Kidney capillary endothelial cell (primary cell): ENCODE results near the gene RAPGEF6.
A peak's percentile ranks its signal among the peaks of the same experiment; 100 is the strongest.
"Not testable (repeated sequence)": the region's sequence is repeated elsewhere in the genome, so short reads cannot be mapped to it uniquely, and the experiment has no call there.

Experiments used
- DNase-seq: peaks from one replicate; pipeline ENCODE4 v3.0.0-alpha.2; 2018; ENCODE audit warnings: low spot score

Gene RAPGEF6

GRCh38 chr5:131634996-131635683 lies at the start of gene RAPGEF6:
Gene RAPGEF6, minus strand, starts transcription at chr5:131635229. Its CDS starts 199 bp downstream, at chr5:131635030.
- DNase-seq = peak; percentile 99

DNA sequence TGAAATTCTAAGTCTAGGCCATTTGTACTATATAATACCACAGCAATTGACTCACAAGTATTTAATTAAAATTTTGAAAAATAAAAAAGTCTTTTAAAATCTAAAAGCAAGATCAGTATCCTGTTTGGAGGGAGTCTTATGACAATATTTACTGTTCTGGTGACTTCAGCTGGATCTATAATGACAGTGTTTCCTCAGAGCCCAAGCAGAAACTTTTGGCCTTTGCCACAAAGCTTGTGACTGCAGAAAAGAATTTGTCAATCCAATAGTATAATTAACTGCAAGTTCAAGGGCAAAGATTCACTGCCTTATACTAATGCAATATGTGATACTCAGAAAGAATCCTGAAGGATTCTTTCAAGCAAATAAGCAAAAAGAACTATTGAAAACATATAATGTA lies 49.6 kb upstream of the RAPGEF6 start:
- no peak for DNase-seq

DNA sequence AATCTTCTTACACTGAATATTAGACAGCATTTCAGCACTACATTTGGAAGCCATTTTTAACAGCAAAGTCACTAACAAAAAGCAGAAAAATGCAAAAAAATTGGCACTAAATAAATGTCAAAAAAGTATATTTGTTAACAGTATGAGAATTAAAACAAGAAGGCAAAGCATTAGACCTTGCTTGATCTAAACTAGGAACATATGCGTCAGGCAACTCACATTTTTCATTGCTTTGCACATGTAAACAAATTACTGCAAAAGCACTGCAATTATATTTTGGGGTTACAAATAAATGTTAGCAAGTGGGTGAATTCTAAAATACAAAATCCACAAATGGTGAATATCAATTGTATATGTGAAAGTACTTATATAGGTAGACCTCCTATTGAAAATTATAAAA lies 49.0 kb upstream of the RAPGEF6 start:
- DNase-seq = no peak

GRCh38 chr5:131682826-131683225 lies 47.8 kb upstream of the RAPGEF6 start:
- no peak for DNase-seq

DNA sequence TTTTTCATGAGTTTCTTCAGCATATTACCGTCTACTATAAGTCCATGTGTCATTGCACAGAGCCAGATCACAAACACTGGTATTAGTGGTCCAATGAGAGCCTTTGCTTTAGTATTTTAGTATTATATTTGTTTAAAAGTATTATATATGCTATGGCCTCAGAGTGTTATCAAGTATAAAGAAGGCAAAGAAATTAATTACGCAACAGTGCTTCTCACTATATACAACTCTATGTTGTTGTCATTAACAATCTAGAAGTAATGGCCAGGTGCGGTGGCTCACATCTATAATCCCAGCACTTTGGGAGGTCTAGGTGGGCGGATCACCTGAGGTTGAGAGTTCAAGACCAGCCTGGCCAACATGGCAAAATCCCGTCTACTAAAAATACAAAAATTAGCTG lies 47.1 kb upstream of the RAPGEF6 start:
- no peak for DNase-seq

DNA sequence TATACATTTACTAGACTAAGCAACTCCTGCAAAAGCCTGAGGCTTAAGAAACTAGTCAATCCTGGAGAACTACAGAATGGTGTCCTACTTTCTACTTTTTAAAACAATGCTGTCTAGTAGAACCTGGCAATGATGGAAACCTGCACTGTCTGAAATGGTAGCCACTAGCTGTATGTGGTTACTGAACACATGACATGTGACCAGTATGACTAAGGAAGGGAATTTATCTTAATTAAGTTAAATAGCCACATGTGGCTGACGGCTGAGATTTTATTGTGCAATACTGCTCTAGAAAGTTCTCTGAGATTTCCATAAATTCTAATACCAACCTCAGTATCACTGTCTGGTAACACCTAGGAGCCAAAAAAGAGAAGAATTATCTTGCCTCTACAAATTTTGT lies 44.9 kb upstream of the RAPGEF6 start:
- DNase-seq = no peak

DNA sequence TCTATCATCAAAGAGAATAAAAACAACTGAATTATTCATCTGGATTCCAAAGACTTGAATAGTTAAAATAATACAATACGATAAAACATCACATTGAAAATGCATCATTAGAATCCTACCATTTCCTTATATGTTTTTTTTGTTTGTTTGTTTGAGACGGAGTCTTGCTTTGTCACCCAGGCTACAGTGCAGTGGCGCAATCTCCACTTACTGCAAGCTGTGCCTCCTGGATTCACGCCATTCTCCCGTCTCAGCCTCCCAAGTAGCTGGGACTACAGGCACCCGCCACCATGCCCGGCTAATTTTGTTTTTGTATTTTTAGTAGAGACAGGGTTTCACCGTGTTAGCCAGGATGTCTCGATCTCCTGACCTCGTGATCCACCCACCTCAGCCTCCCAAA lies 43.2 kb upstream of the RAPGEF6 start:
- not testable (repeated sequence) for DNase-seq

DNA sequence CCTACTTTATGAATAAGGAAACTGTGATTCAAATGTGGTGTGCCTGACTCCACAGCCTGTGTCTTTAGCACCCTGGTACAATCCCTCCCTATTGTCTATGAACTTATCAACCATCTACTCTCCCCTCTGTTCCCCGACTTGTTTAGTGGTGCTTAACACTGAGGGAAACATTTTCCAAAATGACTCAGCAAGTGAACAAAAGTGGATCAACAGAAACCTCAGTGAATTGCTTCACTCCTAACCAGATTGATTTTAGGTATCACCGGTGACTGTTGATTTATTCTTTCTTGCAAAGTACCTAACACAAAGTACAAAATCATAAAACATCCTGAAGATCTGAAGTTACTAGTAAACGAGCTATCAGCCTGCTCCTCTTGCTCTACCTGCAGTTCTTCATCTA lies 42.1 kb upstream of the RAPGEF6 start:
- DNase-seq = no peak

DNA sequence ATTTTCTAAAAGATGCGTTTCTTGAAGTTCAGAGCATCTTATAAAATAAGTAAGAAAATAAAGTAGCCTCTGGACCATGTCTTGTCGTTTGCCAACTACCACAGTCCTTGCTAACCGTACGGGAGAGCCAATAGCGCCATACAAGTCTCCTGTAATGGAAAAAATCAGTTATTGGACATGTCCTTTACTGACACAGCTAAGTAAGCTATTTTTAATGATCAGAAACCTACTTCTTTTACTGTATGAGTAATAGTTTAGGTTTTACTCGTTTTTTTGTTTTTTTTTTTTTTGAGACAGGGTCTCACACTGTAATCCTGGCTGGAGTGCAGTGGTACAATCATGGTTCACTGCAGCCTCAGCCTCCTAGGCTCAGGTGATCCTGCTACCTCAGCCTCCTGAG lies 37.7 kb upstream of the RAPGEF6 start:
- no peak for DNase-seq

DNA sequence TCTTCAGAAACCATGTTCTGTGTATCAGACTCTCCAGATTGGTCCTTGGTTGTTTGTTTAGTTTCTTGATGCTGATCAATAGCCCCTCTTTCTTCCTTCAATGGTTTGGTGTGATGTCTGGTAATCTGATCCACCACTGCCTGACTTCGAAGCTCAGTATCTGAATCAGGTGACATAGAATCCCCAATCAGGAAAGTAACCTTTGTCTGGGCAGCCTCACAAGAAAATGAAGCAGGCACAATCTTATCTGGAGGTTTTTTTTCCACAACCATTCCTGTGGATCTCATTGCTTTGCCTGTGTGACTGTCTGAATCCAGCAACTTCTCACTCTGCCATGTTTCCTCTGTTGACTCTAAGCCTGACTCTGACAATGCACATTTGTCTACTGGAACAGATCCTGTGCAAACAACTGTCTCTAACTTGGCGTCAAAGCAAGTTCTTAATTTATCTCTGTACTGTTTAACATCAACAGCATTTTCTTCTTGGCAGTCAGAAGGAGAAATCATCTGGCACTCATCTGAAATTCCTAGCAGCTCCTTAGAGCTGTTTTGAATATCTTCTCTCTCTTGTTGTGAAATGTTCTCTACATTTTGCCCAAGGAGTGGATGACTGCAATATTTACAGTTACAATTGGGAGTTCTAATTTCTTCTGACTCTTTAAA lies 37.1 kb upstream of the RAPGEF6 start:
- no peak for DNase-seq

DNA sequence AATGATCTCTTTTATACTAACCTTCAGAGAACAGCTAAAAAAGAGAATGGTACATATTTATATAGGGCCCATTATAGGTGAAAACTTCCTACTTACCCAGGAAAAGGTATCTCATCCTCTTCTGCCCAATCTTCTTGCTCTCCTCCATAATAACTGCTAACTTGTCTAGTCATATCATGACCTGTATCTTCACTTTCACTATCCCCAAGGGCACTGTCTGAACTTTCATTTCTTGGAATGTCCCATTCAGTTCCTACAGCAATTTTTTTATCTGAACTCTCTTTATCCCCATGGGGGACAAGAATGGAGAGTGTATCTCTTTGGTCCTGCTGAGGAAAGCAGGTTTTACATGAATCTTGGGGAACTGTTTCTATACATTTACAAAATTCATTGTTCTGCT lies 36.4 kb upstream of the RAPGEF6 start:
- no peak for DNase-seq

- no peak for DNase-seq
Observed at GRCh38 chr5:131664929-131665328, 29.9 kb upstream of the RAPGEF6 start.

DNA sequence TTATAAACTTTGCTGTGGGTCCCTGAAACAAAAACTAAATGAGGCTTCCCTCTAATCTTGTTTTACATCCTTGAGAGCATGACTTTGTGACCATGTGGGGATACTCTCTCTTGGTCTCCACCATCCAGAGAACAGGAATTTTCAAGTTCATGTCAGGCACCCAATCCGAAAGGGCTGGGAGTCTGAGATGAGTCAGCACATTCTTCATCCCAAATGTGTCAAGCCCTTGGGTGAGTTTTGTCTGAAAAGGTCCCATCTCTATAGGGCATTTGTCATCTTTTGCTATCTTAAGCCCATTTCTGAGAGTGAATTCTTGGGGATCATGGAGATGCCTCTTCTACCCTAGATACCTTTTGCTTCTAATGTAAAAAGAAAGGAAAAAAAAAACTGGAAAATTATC lies 26.9 kb upstream of the RAPGEF6 start:
- no peak for DNase-seq

GRCh38 chr5:131659841-131660240 lies 24.8 kb upstream of the RAPGEF6 start:
- DNase-seq = no peak

GRCh38 chr5:131659290-131659689 lies 24.3 kb upstream of the RAPGEF6 start:
- DNase-seq = no peak

DNA sequence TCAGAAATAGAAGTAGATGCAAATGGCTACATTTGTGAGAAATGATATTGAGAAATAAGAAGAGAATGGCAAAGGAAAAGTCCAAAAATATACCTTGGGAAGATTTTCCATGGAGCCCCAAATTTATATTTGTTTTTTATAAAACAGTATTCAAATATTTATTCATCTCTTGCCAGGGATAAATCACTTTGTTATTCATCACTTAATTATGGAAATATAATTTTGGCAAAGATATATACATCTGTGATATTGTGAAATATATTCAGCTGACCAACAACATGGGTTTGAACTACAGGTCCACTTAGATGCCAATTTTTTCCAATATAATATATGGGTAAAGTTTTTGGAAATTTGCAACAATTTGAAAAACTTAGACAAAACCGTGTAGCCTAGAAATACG lies 19.7 kb upstream of the RAPGEF6 start:
- DNase-seq = no peak

DNA sequence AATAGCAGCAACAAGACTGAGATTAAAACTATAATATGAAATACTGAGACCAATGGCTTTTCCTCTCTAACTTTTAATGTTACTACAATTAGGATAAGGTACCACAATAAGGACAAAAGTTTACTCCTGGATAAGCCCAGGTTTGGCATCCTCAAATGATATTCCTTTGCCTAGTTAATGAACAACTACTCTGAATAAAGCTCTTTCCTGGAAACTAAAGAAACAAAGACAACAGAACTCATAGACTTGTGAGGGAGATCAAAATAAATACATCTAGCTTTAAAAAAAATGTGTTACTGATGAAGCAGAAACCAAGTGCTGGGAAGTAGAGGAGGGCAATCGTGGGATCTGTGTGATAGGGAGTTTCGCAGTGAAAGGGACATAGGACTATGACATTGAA lies 19.3 kb upstream of the RAPGEF6 start:
- no peak for DNase-seq

DNA sequence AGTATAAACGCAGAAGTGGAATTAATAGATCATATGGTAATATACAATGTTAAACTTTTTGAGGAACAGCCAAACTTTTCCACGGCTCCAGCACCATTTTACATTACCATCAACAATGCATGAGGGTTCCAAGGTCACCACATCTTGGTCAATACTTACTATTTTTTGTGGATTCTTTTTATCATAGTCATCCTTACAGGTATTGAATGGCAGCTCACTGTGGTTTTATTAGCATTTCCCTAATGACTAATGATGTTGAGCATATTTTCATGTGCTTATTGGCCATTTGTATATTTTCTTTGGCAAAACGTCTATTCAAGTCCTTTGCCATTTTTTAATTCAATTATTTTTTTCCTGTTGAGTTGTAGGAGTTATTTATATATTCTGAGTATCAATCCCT lies 14.1 kb upstream of the RAPGEF6 start:
- no peak for DNase-seq

- no peak for DNase-seq
Observed at GRCh38 chr5:131647048-131647769, 12.2 kb upstream of the RAPGEF6 start.

- no peak for DNase-seq
Observed at GRCh38 chr5:131644822-131645221, 9.8 kb upstream of the RAPGEF6 start.

DNA sequence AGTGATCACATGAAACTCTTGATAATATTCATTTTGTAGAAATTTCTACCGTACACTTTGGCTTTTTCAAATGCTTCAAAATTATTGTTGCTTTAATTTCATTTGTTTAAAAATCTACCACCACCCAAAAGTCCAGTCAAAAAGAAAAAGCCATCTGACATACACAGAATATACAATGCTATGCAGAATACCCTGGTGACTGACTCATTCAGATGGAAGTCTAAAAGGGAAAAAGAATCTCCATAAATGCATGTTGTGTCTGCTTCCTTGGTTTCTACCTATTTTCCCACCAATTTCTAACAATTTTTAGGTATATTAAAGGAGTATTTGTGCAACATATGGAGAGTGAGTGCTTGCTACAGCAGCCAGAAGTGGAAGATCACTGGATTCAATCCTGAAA lies 9.3 kb upstream of the RAPGEF6 start:
- DNase-seq = no peak

- no peak for DNase-seq
Observed at GRCh38 chr5:131641494-131641893, 6.5 kb upstream of the RAPGEF6 start.
